Endometrial microvascular endothelial cells (primary cell): ENCODE results near the gene AQP1. TPM values are rescaled to one million over a fixed set of nuclear protein-coding genes. Genes with fewer than 3 reads are reported as not detected.

Experiments
- in situ Hi-C: cut with HindIII; loops from 2 replicates; pipeline ENCODE4 v1.10.0; 2017; ENCODE audit warnings: low sequenced_read_pairs, low pct_unique_long_range_greater_than_20kb; ENCODE audit errors: inconsistent ontology term
- total RNA-seq: library from RNA; depleted of rRNA; stranded (reverse); fragments of >200 nt; gene quantifications from one replicate; pipeline ENCODE4 v1.2.3, GENCODE V29; 2015; ENCODE audit errors: inconsistent ontology term

AQP1 gene
- total RNA-seq, 1 donor from 2014 or later, result 1.0 TPM

DNA sequence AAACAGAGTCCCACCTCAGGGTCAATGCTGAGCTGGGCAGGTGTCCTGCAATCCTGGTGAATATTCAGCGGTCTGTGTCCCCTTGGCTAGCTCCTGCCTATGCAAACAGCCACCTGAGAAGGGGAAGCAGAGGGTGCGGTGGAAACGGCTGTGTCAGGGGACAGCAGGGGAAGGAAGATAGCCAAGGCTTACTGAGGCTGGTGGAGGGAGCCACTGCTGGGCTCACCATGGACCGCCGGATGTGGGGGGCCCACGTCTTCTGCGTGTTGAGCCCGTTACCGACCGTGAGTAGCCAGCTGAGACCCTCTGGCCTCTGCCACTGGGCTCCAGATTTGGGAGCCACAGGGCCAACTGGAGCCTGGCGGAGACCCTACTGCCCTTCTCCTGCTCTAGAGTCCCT is 52.2 kb downstream of the AQP1 start, which contains the start of gene GHRHR:
TSS of gene GHRHR (plus strand) at position 112 of the 400 bp plus-strand sequence. CDS start at position 228, 116 bp downstream.
- in situ Hi-C loops, result no loop called here

DNA sequence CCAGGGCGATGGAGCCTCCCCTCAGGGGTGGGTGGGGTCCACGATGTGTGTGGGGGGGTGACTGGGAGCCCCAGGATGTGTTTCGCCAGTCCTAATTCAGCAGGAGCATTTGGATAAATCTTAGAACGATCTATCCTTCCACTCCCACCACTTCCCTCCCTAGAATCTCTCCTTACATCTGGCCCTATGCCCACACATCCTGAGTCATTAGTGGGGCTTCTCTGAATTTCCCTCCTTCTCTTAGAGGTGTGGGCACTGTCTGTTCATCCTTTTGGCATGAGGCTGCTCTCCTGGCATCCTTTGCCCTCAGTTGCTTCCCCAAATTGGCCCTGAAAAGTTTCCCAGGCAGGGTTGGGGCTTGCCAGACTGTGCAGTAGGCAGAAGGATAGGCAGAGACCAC is 53.7 kb downstream of the AQP1 start:
- in situ Hi-C loops, result no loop called here

- in situ Hi-C loops, result no loop called here
Measured at GRCh38 chr7:30965883-30966282, 54.2 kb downstream of the AQP1 start.

DNA sequence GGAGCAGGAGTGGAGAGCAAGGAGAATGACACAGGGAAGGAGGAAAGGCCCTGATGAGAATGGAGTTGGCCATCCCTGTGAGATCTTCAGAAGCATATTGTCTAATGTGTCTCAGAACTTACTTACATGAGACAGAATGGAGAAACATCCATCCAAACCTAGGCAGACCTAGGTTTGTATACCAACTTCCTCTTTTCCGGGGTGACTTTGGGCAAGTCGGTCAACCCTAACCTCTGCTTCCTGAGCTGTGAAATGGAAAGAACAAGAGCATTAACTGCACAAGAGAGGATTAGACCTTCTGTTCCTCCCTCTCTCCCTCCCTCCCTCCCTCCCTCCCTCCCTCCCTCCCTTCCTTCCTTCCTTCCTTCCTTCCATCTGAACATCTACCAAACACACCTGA is 56.6 kb downstream of the AQP1 start:
- in situ Hi-C loops, result no loop called here

GRCh38 chr7:30968747-30969603 is 57.3 kb downstream of the AQP1 start:
- in situ Hi-C loops, result no loop called here

- in situ Hi-C loops, result no loop called here
Measured at GRCh38 chr7:30969604-30969970, 57.9 kb downstream of the AQP1 start.

DNA sequence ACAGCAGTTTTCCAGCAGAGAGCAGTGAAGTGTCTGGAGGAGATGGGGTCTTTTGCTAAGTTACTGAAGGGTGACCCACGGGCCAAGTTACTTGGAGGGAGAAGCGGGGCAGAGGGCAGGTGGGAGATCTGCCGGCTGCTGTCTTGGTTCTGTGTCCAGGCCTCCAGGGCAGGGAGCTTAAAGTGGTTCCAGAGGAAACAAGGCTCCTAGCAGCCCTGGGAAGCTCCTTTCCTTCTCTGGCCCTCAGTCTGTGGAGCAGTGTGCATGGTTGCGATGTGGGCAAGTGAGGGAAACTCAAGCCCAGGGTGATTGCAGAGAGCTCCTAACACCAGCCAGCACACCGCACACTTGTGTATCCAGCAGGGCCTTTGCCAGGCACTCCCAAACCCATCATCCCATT is 58.4 kb downstream of the AQP1 start:
- in situ Hi-C loops, result no loop called here

GRCh38 chr7:30970594-30971094 is 59.0 kb downstream of the AQP1 start:
- in situ Hi-C loops, result no loop called here

GRCh38 chr7:30971440-30971839 is 59.8 kb downstream of the AQP1 start:
- in situ Hi-C loops, result no loop called here

DNA sequence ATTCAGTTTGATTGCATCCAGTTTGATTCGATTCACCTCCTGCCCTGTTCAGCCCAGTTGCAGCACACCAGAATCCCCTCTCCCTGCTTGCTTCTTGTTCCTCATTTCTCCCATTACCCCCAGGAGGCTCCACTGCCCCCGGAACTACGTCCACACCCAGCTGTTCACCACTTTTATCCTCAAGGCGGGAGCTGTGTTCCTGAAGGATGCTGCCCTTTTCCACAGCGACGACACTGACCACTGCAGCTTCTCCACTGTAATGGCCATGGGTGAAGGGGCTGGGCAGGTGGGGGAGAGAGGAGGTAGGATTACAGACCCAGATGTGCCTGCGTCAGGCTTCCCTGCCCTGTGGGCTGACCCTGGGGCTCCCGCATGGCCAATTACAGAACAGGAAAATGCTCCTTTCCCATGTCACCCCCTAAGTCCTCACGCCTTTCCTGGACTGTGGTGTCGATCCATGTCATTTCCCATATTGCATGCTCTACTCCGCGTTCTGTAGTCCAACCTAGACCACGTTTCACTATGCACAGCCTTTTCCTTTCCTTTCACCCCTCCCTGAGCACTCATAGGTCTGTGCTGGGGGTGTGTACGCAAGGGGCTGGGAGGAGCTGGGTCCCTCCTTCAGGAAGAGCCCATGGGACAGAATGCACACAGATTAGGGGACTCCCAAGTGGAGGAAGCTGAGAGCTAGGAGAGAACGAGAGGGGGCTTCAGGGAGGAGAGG is 60.3 kb downstream of the AQP1 start:
- in situ Hi-C loops, result no loop called here

- in situ Hi-C loops, result no loop called here
Measured at GRCh38 chr7:30973292-30973691, 61.6 kb downstream of the AQP1 start.

- in situ Hi-C loops, result no loop called here
Measured at GRCh38 chr7:30973791-30974604, 62.3 kb downstream of the AQP1 start.

DNA sequence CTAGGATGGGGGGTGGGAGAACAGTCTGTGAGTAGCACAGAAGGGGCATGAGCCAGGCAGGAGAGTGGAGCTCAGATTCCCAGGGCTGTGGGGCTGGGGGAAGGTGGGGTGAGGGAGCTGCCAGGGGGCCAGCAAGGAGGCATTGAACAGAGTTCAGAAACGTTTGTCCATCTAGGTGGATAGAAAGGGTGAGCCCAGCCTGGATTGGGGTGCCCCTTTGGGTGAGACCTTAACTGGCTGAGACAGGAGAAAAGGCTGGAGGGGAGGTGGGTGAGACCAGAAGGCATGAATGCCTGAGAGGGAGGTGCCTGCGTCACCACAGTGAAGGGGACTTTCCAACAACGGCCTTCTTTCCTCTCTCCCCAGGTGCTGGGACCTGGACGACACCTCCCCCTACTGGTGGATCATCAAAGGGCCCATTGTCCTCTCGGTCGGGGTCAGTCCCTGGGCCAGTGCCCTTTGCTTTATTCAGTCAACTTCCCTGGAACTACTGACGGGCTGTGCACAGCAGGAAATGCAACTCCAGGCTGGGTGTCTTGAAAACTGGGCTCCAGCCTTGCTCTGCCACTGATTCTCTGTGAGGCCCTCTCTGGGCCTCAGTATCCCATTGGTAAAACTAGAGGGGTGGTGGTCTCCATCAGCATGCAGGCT is 63.1 kb downstream of the AQP1 start:
- in situ Hi-C loops, result no loop called here

Other genes with a start within 250 kb of the AQP1 start
- gene CRHR2, start 229.4 kb upstream of the AQP1 start, total RNA-seq, result not detected
- gene INMT, start 159.7 kb upstream of the AQP1 start, total RNA-seq, result not detected
- 8.1 TPM for gene MINDY4, start 140.4 kb upstream of the AQP1 start, total RNA-seq
- gene GHRHR, start 52.1 kb downstream of the AQP1 start, total RNA-seq, result not detected
- not detected for gene ADCYAP1R1, start 140.5 kb downstream of the AQP1 start, total RNA-seq